MCF 10A (cell line): ENCODE data around the gene TRAPPC2. TPM values are rescaled to one million over a fixed set of nuclear protein-coding genes. Genes with fewer than 3 reads are reported as not detected.

Source experiments
- BruUV-seq: library from RNA; stranded (reverse); fragments of 400-500 nt; replicated peaks from 2 replicates; lab custom pipeline; 2021; lab: Mats Ljungman, UMichigan
- CTCF ChIA-PET: fragments of 300-600 bp; sonication (Branson Sonifier 250); formaldehyde crosslinking; extraction: SDS; loops from one replicate; lab custom pipeline; 2021; ENCODE audit warnings: antibody characterized with exemption, inconsistent platforms; lab: Yijun Ruan, JAX
- POLR2A ChIA-PET: fragments of 300-600, 350-650 bp; sonication (Branson Sonifier 250); formaldehyde crosslinking; extraction: SDS; loops from one replicate; lab custom pipeline; 2020; ENCODE audit warnings: antibody characterized with exemption, inconsistent platforms; lab: Yijun Ruan, JAX
- DNase-seq: peaks from one replicate; pipeline ENCODE4 v3.0.0-alpha.2; 2018; ENCODE audit not compliant: unreplicated experiment
- H3K27ac Mint-ChIP-seq: one replicate; pipeline ENCODE4 v1.8.0; 2022; ENCODE audit warnings: mild to moderate bottlenecking, low read depth, mixed read lengths; ENCODE audit not compliant: unreplicated experiment
- H3K27me3 Mint-ChIP-seq: one replicate; pipeline ENCODE4 v1.8.0; 2022; ENCODE audit warnings: mixed read lengths; ENCODE audit not compliant: insufficient read depth, unreplicated experiment
- H3K36me3 Mint-ChIP-seq: one replicate; pipeline ENCODE4 v1.8.0; 2022; ENCODE audit warnings: mild to moderate bottlenecking, moderate library complexity, mixed read lengths; ENCODE audit not compliant: insufficient read depth, unreplicated experiment
- H3K4me1 Mint-ChIP-seq: one replicate; pipeline ENCODE4 v1.8.0; 2022; ENCODE audit warnings: mixed read lengths; ENCODE audit not compliant: insufficient read depth, unreplicated experiment
- H3K4me3 Mint-ChIP-seq: one replicate; pipeline ENCODE4 v1.8.0; 2022; ENCODE audit warnings: mild to moderate bottlenecking, moderate library complexity, mixed read lengths; ENCODE audit not compliant: unreplicated experiment
- H3K9me3 Mint-ChIP-seq: one replicate; pipeline ENCODE4 v1.8.0; 2022; ENCODE audit warnings: mixed read lengths; ENCODE audit not compliant: unreplicated experiment
- CTCF ChIP-seq: fragments of 200-600 bp; IDR thresholded peaks from one replicate; pipeline ENCODE4 v1.8.0; 2022; ENCODE audit warnings: antibody characterized with exemption, mild to moderate bottlenecking; ENCODE audit not compliant: unreplicated experiment
- intact Hi-C: fragments of 100-400 bp; cut with micrococcal nuclease; formaldehyde crosslinking; loops from 2 replicates; pipeline ENCODE4 v1.14.1; 2022
- total RNA-seq: library from RNA; stranded (reverse); gene quantifications from 2 replicates; pipeline ENCODE4 v1.2.3, GENCODE V29; 2022

The TRAPPC2 gene
- total RNA-seq, 1 experiment from 2014 or later: 21.7 TPM

GRCh38 chrX:13755254-13755653 is 20.8 kb upstream of the TRAPPC2 start:
- intact Hi-C loops: no loop called here
- no peaks in the 10 kb centered on the region for H3K9me3 Mint-ChIP-seq
- H3K27me3 Mint-ChIP-seq: no peaks in the 10 kb centered on the region
- no peak for TF ChIP-seq CTCF
- no peak for DNase-seq
- no TSS peak for BruUV-seq
- ChIA-PET CTCF (interaction anchor here (1.0 to 1.2 kb wide), 2 partner anchors 14 to 33 kb away, joined by 3 to 4 read pairs; no protein-coding TSS in a partner anchor), POLR2A (interaction anchor here (0.7 to 1.9 kb wide), 2 partner anchors 274 to 301 kb away, joined by 3 to 6 read pairs; partner anchors contain the start of gene GEMIN8)
- H3K4me1 Mint-ChIP-seq: no peaks in the 10 kb centered on the region
- H3K27ac Mint-ChIP-seq: no peak overlapping the region
- peaks cover 78% of the 10 kb centered on the region for H3K36me3 Mint-ChIP-seq
- no peak overlapping the region for H3K4me3 Mint-ChIP-seq

GRCh38 chrX:13754765-13755164 is 20.3 kb upstream of the TRAPPC2 start:
- Mint-ChIP-seq H3K36me3 (peaks cover 73% of the 10 kb centered on the region), H3K4me3 (no peak overlapping the region), H3K4me1 (no peaks in the 10 kb centered on the region), H3K9me3 (no peaks in the 10 kb centered on the region), H3K27ac (no peak overlapping the region), H3K27me3 (no peaks in the 10 kb centered on the region)
- DNase-seq: no peak
- TF ChIP-seq CTCF: no peak
- CTCF ChIA-PET: interaction anchor here (0.6 to 5.0 kb wide), 5 partner anchors 13 to 277 kb away, joined by 3 to 30 read pairs (median 4); no protein-coding TSS in a partner anchor
- POLR2A ChIA-PET: interaction anchor here (1.1 to 1.9 kb wide), 2 partner anchors 273 to 275 kb away, joined by 4 to 6 read pairs; partner anchors contain the start of gene GEMIN8
- no TSS peak for BruUV-seq
- intact Hi-C loops: loop anchor here (5.0 kb wide), 1 partner anchor 183 kb away; no protein-coding TSS in a partner anchor

GRCh38 chrX:13752646-13753045 is 18.2 kb upstream of the TRAPPC2 start:
- no peak for DNase-seq
- intact Hi-C loops: loop anchor here (5.0 kb wide), 1 partner anchor 185 kb away; no protein-coding TSS in a partner anchor
- ChIA-PET POLR2A (interaction anchor here (0.6 to 4.4 kb wide), 4 partner anchors 17 to 277 kb away, joined by 3 to 39 read pairs (median 8); partner anchors contain the start of genes GEMIN8, OFD1, RAB9A and TRAPPC2), CTCF (interaction anchor here (0.6 to 7.6 kb wide), 12 partner anchors 12 to 279 kb away, joined by 3 to 71 read pairs (median 3); partner anchors contain the start of genes GEMIN8, OFD1 and TRAPPC2)
- Mint-ChIP-seq H3K9me3 (no peaks in the 10 kb centered on the region), H3K36me3 (peaks cover 67% of the 10 kb centered on the region), H3K27me3 (no peaks in the 10 kb centered on the region), H3K4me1 (peaks cover 1% of the 10 kb centered on the region), H3K4me3 (no peak overlapping the region), H3K27ac (peak overlapping the region; percentile 1)
- BruUV-seq: no TSS peak
- TF ChIP-seq CTCF: no peak

GRCh38 chrX:13752141-13752540 is 17.7 kb upstream of the TRAPPC2 start:
- Mint-ChIP-seq H3K36me3 (peaks cover 70% of the 10 kb centered on the region), H3K27ac (peak overlapping the region; percentile 1), H3K27me3 (no peaks in the 10 kb centered on the region), H3K9me3 (no peaks in the 10 kb centered on the region), H3K4me3 (no peak overlapping the region), H3K4me1 (peaks cover 6% of the 10 kb centered on the region)
- POLR2A ChIA-PET: interaction anchor here (0.6 to 4.4 kb wide), 5 partner anchors 16 to 277 kb away, joined by 3 to 39 read pairs (median 3); partner anchors contain the start of genes GEMIN8, OFD1, RAB9A and TRAPPC2
- no peak for DNase-seq
- CTCF ChIA-PET: interaction anchor here (0.6 to 7.6 kb wide), 12 partner anchors 10 to 1733 kb away, joined by 3 to 71 read pairs (median 4); partner anchors contain the start of genes GEMIN8, OFD1 and TRAPPC2
- no TSS peak for BruUV-seq
- intact Hi-C loops: loop anchor here (5.0 kb wide), 1 partner anchor 185 kb away; no protein-coding TSS in a partner anchor
- no peak for TF ChIP-seq CTCF
